GM12892 (cell line): ENCODE measurements around the gene CBARP.

Experiments used
- POLR2AphosphoS5 ChIP-seq: IDR thresholded peaks from 2 replicates; pipeline ENCODE4 v1.6.1; 2011; ENCODE audit warnings: low read depth, low read length, control low read depth
- TAF1 ChIP-seq: IDR thresholded peaks from 2 replicates; pipeline ENCODE4 v1.6.1; 2011; ENCODE audit warnings: low read depth, mild to moderate bottlenecking, control low read depth, low read length, borderline replicate concordance

DNA sequence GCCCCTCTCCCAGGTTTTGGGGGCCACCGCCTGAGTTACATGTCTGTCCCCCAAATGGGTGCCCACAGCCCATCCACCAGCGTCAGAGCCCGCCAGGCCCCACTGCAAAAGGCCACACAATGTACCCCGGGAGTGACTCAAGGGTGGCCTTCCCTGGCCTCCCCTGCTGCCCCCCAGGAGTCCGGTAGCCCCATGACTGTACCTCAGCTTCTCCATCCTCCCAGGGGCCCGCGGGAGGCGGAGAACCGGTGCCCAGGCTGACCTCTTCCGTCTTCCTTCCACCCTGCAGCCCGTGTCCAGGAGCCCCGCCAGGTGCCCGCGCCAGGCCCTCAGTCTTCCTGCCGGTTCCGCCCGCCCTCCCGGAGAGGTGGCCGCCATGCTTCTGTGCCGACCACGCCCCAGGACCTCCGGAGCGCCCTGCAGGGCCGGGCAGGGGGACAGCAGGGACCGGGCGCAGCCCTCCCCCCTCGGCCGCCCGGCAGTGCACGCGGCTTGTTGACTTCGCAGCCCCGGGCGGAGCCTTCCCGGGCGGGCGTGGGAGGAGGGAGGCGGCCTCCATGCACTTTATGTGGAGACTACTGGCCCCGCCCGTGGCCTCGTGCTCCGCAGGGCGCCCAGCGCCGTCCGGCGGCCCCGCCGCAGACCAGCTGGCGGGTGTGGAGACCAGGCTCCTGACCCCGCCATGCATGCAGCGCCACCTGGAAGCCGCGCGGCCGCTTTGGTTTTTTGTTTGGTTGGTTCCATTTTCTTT lies 10.3 kb downstream of the CBARP start:
- no peak for TF ChIP-seq POLR2AphosphoS5
- no peak for TF ChIP-seq TAF1
